ENCODE measurements around the gene RPS18.
"Not testable (repeated sequence)": the region's sequence is repeated elsewhere in the genome, so short reads cannot be mapped to it uniquely, and the experiment has no call there.

The RPS18 gene

GRCh38 chr6:33272275-33273128 lies 627 bp downstream of the RPS18 start:
- Histone ChIP-seq H3K27ac (ENCODE audit: low read depth, low read length) (peak overlapping the region; percentile 85), H3K9ac (ENCODE audit: low read length) (peak overlapping the region; percentile 93), H3K4me3 (ENCODE audit: low read depth, low read length) (peak overlapping the region; percentile 88), H3K36me3 (ENCODE audit: control insufficient read depth, insufficient read depth, low read length) (peaks cover 65% of the 10 kb centered on the region), H3K9me3 (ENCODE audit: control insufficient read depth, insufficient read depth, low read depth, low read length) (no peaks in the 10 kb centered on the region), H3K4me1 (ENCODE audit: control insufficient read depth, insufficient read depth, low read length) (peaks cover 11% of the 10 kb centered on the region; the same call in 1 of the 2 replicates), H3K27me3 (ENCODE audit: control insufficient read depth, insufficient read depth, low read length) (no peaks in the 10 kb centered on the region)

- H3K36me3 ChIP-seq (ENCODE audit: control insufficient read depth, insufficient read depth, low read length), result peaks cover 60% of the 10 kb centered on the region
- H3K4me3 ChIP-seq (ENCODE audit: low read depth, low read length), result peak overlapping the region; percentile 88
- peak overlapping the region; percentile 93 for H3K9ac ChIP-seq (ENCODE audit: low read length)
- H3K27me3 ChIP-seq (ENCODE audit: control insufficient read depth, insufficient read depth, low read length), result no peaks in the 10 kb centered on the region
- H3K27ac ChIP-seq (ENCODE audit: low read depth, low read length), result peak overlapping the region; percentile 85
- H3K9me3 ChIP-seq (ENCODE audit: control insufficient read depth, insufficient read depth, low read depth, low read length), result no peaks in the 10 kb centered on the region
- H3K4me1 ChIP-seq (ENCODE audit: control insufficient read depth, insufficient read depth, low read length), result peaks cover 14% of the 10 kb centered on the region; the same call in 1 of the 2 replicates
These were observed 1.5 kb downstream of the RPS18 start for GRCh38 chr6:33273129-33273923.

GRCh38 chr6:33273924-33274902 lies 2.3 kb downstream of the RPS18 start:
- Histone ChIP-seq H3K27me3 (ENCODE audit: control insufficient read depth, insufficient read depth, low read length) (no peaks in the 10 kb centered on the region), H3K4me3 (ENCODE audit: low read depth, low read length) (peak overlapping the region; percentile 88), H3K4me1 (ENCODE audit: control insufficient read depth, insufficient read depth, low read length) (peaks cover 14% of the 10 kb centered on the region; the same call in 1 of the 2 replicates), H3K27ac (ENCODE audit: low read depth, low read length) (peak overlapping the region; percentile 21; the same call in 1 of the 2 replicates), H3K9me3 (ENCODE audit: control insufficient read depth, insufficient read depth, low read depth, low read length) (no peaks in the 10 kb centered on the region), H3K9ac (ENCODE audit: low read length) (peak overlapping the region; percentile 93), H3K36me3 (ENCODE audit: control insufficient read depth, insufficient read depth, low read length) (peaks cover 61% of the 10 kb centered on the region)

GRCh38 chr6:33275795-33276580 lies 4.1 kb downstream of the RPS18 start:
- Histone ChIP-seq H3K9ac (ENCODE audit: low read length) (peak overlapping the region; percentile 93), H3K4me3 (ENCODE audit: low read depth, low read length) (peak overlapping the region; percentile 88), H3K4me1 (ENCODE audit: control insufficient read depth, insufficient read depth, low read length) (peaks cover 20% of the 10 kb centered on the region; the same call in 1 of the 2 replicates), H3K36me3 (ENCODE audit: control insufficient read depth, insufficient read depth, low read length) (peaks cover 75% of the 10 kb centered on the region)
- not testable (repeated sequence) for H3K27me3 ChIP-seq (ENCODE audit: control insufficient read depth, insufficient read depth, low read length); H3K9me3 ChIP-seq (ENCODE audit: control insufficient read depth, insufficient read depth, low read depth, low read length); H3K27ac ChIP-seq (ENCODE audit: low read depth, low read length)

- Histone ChIP-seq H3K4me1 (ENCODE audit: control insufficient read depth, insufficient read depth, low read length) (peaks cover 20% of the 10 kb centered on the region; the same call in 1 of the 2 replicates), H3K27ac (ENCODE audit: low read depth, low read length) (peak overlapping the region; percentile 86), H3K9me3 (ENCODE audit: control insufficient read depth, insufficient read depth, low read depth, low read length) (no peaks in the 10 kb centered on the region), H3K9ac (ENCODE audit: low read length) (peak overlapping the region; percentile 93), H3K27me3 (ENCODE audit: control insufficient read depth, insufficient read depth, low read length) (no peaks in the 10 kb centered on the region), H3K36me3 (ENCODE audit: control insufficient read depth, insufficient read depth, low read length) (peaks cover 81% of the 10 kb centered on the region), H3K4me3 (ENCODE audit: low read depth, low read length) (peak overlapping the region; percentile 88)
These were observed 4.6 kb downstream of the RPS18 start for GRCh38 chr6:33276581-33276863.

- Histone ChIP-seq H3K9me3 (ENCODE audit: control insufficient read depth, insufficient read depth, low read depth, low read length) (no peaks in the 10 kb centered on the region), H3K36me3 (ENCODE audit: control insufficient read depth, insufficient read depth, low read length) (peaks cover 83% of the 10 kb centered on the region), H3K27me3 (ENCODE audit: control insufficient read depth, insufficient read depth, low read length) (no peaks in the 10 kb centered on the region), H3K9ac (ENCODE audit: low read length) (peak within 1 kb of the TSS; percentile 93), H3K4me3 (ENCODE audit: low read depth, low read length) (peak within 1 kb of the TSS; percentile 88), H3K4me1 (ENCODE audit: control insufficient read depth, insufficient read depth, low read length) (peaks cover 20% of the 10 kb centered on the region; the same call in 1 of the 2 replicates), H3K27ac (ENCODE audit: low read depth, low read length) (peak within 1 kb of the TSS; percentile 86)
These were observed 5.2 kb downstream of the RPS18 start, which contains the start of gene B3GALT4 for GRCh38 chr6:33276864-33277662. Gene B3GALT4 (plus strand): TSS chr6:33277123. CDS start chr6:33277420, 297 bp downstream.

- Histone ChIP-seq H3K9ac (ENCODE audit: low read length) (peak overlapping the region; percentile 93), H3K27ac (ENCODE audit: low read depth, low read length) (peak overlapping the region; percentile 86), H3K9me3 (ENCODE audit: control insufficient read depth, insufficient read depth, low read depth, low read length) (no peaks in the 10 kb centered on the region), H3K36me3 (ENCODE audit: control insufficient read depth, insufficient read depth, low read length) (peaks cover 83% of the 10 kb centered on the region), H3K4me1 (ENCODE audit: control insufficient read depth, insufficient read depth, low read length) (peaks cover 20% of the 10 kb centered on the region; the same call in 1 of the 2 replicates), H3K4me3 (ENCODE audit: low read depth, low read length) (peak overlapping the region; percentile 88), H3K27me3 (ENCODE audit: control insufficient read depth, insufficient read depth, low read length) (no peaks in the 10 kb centered on the region)
These were observed 6.0 kb downstream of the RPS18 start for GRCh38 chr6:33277663-33278391.

- Histone ChIP-seq H3K4me3 (ENCODE audit: low read depth, low read length) (peak overlapping the region; percentile 88; the same call in 1 of the 2 replicates), H3K9me3 (ENCODE audit: control insufficient read depth, insufficient read depth, low read depth, low read length) (no peaks in the 10 kb centered on the region), H3K9ac (ENCODE audit: low read length) (peak overlapping the region; percentile 93), H3K27ac (ENCODE audit: low read depth, low read length) (no peak overlapping the region), H3K4me1 (ENCODE audit: control insufficient read depth, insufficient read depth, low read length) (peaks cover 20% of the 10 kb centered on the region; the same call in 1 of the 2 replicates), H3K36me3 (ENCODE audit: control insufficient read depth, insufficient read depth, low read length) (peaks cover 80% of the 10 kb centered on the region), H3K27me3 (ENCODE audit: control insufficient read depth, insufficient read depth, low read length) (no peaks in the 10 kb centered on the region)
These were observed 6.5 kb downstream of the RPS18 start for GRCh38 chr6:33278392-33278741.

- H3K27me3 ChIP-seq (ENCODE audit: control insufficient read depth, insufficient read depth, low read length), result no peaks in the 10 kb centered on the region
- H3K36me3 ChIP-seq (ENCODE audit: control insufficient read depth, insufficient read depth, low read length), result peaks cover 80% of the 10 kb centered on the region
- peaks cover 20% of the 10 kb centered on the region; the same call in 1 of the 2 replicates for H3K4me1 ChIP-seq (ENCODE audit: control insufficient read depth, insufficient read depth, low read length)
- no peaks in the 10 kb centered on the region for H3K9me3 ChIP-seq (ENCODE audit: control insufficient read depth, insufficient read depth, low read depth, low read length)
- no peak overlapping the region for H3K27ac ChIP-seq (ENCODE audit: low read depth, low read length)
- no peak overlapping the region for H3K9ac ChIP-seq (ENCODE audit: low read length)
- no peak overlapping the region for H3K4me3 ChIP-seq (ENCODE audit: low read depth, low read length)
These were observed 6.9 kb downstream of the RPS18 start for GRCh38 chr6:33278810-33279209.

All from HUES6 (cell line).